Dermis blood vessel endothelial cell (primary cell): ENCODE data around the gene ARTN. TPM values are rescaled to one million over a fixed set of nuclear protein-coding genes. Genes with fewer than 3 reads are reported as not detected.
A peak's percentile ranks its signal among the peaks of the same experiment; 100 is the strongest.

Experiments used
- DNase-seq: peaks from one replicate; pipeline ENCODE4 v3.0.0; 2010
- total RNA-seq: library from RNA; depleted of rRNA; stranded (reverse); fragments of >200 nt; gene quantifications from 2 replicates; pipeline ENCODE4 v1.2.3, GENCODE V29; 2014

Gene ARTN
- total RNA-seq, 1 donor from 2014 or later, result not detected

DNA sequence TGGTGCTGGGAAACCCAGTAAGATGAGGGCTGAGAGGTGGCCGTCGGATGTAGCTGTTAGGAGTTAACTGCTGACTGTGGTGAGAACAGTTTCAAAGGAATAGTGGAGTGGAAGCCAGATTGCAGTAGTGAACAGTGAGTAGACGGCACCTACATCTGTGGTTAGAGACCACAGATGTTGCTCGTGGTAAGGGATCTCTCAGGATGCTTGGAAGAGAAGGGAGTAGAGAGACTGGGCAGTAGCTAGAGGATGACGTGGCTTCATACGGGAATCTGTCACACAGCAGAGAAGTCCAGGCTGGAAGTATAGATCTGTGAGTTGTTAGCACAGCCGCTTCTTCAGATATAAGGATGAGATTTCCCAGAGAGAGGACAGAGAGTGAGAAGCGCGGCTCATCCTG is 7.8 kb upstream of the ARTN start:
- no peak for DNase-seq

DNA sequence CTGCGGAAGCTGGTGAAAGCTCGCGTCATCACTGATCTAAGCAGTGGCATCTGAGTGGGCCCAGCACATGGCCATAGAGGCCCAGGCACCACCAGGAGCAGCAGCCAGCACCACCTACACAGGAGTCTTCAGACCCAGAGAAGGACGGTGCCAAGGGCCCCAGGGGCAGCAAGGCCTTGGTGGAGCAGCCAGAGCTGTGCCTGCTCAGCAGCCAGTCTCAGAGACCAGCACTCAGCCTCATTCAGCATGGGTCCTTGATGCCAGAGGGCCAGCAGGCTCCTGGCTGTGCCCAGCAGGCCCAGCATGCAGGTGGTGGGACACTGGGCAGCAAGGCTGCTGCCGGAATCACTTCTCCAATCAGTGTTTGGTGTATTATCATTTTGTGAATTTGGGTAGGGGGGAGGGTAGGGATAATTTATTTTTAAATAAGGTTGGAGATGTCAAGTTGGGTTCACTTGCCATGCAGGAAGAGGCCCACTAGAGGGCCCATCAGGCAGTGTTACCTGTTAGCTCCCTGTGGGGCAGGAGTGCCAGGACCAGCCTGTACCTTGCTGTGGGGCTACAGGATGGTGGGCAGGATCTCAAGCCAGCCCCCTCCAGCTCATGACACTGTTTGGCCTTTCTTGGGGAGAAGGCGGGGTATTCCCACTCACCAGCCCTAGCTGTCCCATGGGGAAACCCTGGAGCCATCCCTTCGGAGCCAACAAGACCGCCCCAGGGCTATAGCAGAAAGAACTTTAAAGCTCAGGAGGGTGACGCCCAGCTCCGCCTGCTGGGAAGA is 3.2 kb upstream of the ARTN start:
- DNase-seq, result peak; percentile 33

DNA sequence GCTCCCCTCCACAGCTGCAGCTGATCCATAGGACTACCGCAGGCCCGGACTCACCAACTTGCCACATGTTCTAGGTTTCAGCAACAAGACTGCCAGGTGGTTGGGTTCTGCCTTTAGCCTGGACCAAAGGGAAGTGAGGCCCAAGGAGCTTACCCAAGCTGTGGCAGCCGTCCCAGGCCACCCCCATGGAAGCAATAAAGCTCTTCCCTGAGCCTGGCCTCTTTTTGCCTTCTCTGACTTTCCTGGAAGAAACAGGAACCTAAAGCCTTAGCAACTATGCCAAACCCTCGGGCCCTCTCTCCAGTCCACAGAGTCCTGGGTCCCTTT is 2.7 kb upstream of the ARTN start:
- DNase-seq, result no peak

DNA sequence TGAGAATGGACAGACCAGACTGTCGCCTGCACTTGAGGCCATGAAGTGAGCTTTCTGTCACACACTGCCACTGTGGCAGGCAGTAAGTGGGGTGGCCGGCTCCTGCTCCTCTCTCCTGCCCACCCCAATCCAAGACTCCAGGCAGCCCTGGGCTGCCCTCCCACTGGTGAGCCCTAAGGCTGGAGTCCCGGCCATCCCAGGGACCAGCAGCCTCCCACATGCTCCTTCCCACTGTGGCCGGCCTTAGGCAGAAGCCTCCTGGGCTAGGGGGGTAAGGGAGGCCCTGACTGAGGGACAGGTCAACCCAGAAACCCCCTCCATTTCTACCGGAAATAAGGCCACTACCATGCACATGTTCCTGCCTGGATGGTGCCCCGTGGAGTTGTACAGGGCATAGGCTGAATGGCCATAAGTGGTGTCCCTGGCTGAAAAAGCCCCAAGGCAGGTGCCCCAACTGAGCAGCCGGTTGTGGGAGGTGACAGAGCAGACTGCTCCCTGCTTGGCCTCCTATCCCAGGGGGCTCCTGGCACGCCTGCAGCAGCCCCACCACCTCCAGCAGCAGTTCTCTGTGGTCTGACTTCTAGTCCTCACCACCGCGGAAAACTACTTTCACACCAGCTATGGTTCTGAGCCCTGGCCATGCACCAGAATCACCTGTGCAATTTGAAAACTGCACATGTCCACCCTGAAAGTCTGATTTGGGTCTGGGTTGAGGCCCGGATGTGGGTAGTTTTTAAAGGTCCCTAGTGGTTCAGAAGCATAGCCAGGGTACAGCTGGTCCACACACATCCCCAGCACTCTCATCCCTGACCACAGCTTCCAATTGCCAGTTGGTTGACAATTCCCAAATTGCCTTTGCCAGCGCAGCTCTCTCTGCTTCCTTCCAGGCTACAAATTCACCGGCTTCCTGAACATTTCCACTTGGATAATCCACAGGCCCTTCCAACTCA is 1.6 kb upstream of the ARTN start:
- DNase-seq, result no peak

DNA sequence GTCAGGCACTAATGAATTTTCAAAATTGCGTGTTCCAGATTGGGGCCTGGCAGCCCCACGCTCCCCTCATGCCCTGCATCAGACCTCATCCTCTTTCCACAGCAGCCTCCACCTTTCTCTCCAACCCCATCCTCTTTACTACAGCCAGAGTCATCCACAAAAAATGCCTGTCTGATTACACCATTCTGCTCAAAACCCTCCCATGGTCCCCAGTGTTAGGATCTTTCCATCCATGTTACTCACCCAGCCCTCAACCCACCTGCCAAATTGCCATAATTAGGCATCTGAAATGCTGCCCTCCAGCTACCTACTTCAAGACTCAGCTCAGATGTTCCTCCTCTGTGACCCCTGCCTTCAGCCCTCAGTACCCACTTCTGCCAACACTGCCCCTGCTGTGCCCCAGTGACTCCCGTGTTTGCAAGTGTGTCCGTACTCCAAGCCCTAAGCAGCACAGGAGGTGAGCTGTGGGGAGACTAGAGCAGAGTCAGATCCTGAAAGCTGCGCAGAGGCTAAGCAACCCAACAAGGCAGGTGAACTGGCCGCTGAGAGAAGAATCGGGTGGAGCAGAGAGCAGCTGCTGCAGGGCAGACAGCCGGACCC is 715 bp upstream of the ARTN start:
- DNase-seq, result no peak

DNA sequence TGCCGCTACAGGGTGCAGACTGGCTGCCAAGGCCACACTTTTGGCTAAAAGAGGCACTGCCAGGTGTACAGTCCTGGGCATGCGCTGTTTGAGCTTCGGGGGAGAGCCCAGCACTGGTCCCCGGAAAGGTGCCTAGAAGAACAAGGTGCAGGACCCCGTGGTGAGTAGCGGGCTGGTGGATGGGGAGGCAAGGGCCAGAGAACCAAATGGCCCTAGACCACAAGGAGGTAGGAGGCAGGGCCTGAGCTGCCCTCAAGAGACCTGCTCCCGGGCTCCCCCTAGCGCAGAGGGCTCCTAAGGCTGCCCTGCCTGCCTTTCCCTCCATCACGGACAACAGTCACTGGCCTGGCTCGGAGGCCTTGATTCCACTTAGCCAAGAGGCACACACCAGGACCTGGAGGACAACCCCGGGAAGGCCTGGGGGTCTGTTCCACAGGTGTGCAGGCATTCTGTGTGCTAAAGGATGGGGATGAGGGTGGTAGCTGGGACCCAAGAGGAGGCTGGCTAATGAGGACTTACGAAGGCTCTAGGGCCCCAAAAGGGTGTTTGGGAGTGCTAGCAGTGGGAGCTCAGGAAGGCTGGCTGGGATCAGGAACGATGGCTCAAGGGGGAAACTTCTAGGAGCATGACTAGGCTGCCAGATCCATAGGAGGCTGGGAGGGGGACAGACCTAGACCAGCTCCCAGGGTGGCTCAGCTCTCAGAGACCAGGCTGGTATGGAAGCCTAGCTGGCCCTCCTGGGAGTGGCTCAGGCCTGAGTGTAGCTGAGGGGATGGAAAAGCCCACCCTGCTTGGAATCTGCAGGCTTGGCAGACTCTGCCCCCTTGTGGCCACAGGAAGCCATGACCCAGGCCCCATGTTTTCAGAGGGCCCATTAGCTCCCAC is 742 bp downstream of the ARTN start:
- peak; percentile 71 for DNase-seq

DNA sequence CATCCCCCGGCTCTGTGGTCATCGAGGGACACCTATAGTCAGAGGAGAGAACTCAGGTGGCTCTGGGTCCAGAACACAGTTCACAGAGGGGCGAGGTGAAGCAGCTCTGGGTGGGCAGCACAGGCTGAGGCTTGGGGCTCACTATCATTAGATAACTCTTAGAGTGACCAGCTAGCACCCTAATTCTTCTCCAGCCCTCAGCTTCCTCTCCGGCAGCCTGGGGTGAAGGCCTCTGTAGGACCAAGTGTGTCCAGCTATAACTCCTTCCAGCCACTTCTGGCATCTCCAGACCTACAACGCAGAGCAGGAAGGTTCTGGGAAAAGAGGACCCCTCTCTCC is 1.4 kb downstream of the ARTN start:
- DNase-seq, result no peak

DNA sequence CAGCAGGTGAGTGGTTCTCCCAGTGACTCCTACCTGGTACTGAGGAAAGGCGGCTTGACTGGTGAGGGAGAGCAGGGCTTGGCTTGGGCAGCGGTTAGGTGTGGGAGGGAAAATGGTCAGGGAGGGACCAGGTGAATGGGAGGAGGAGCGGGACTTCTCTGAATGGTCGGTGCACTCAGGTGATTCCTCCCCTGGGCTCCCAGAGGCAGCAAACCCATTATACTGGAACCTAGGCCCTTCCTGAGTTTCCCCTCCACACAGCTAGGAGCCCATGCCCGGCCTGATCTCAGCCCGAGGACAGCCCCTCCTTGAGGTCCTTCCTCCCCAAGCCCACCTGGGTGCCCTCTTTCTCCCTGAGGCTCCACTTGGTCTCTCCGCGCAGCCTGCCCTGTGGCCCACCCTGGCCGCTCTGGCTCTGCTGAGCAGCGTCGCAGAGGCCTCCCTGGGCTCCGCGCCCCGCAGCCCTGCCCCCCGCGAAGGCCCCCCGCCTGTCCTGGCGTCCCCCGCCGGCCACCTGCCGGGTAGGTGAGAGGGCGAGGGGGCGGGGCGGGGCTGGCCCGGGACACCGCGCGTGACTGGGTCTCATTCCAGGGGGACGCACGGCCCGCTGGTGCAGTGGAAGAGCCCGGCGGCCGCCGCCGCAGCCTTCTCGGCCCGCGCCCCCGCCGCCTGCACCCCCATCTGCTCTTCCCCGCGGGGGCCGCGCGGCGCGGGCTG is 2.3 kb downstream of the ARTN start:
- DNase-seq, result no peak

DNA sequence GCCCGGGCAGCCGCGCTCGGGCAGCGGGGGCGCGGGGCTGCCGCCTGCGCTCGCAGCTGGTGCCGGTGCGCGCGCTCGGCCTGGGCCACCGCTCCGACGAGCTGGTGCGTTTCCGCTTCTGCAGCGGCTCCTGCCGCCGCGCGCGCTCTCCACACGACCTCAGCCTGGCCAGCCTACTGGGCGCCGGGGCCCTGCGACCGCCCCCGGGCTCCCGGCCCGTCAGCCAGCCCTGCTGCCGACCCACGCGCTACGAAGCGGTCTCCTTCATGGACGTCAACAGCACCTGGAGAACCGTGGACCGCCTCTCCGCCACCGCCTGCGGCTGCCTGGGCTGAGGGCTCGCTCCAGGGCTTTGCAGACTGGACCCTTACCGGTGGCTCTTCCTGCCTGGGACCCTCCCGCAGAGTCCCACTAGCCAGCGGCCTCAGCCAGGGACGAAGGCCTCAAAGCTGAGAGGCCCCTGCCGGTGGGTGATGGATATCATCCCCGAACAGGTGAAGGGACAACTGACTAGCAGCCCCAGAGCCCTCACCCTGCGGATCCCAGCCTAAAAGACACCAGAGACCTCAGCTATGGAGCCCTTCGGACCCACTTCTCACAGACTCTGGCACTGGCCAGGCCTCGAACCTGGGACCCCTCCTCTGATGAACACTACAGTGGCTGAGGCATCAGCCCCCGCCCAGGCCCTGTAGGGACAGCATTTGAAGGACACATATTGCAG is 3.0 kb downstream of the ARTN start:
- DNase-seq, result peak; percentile 56

DNA sequence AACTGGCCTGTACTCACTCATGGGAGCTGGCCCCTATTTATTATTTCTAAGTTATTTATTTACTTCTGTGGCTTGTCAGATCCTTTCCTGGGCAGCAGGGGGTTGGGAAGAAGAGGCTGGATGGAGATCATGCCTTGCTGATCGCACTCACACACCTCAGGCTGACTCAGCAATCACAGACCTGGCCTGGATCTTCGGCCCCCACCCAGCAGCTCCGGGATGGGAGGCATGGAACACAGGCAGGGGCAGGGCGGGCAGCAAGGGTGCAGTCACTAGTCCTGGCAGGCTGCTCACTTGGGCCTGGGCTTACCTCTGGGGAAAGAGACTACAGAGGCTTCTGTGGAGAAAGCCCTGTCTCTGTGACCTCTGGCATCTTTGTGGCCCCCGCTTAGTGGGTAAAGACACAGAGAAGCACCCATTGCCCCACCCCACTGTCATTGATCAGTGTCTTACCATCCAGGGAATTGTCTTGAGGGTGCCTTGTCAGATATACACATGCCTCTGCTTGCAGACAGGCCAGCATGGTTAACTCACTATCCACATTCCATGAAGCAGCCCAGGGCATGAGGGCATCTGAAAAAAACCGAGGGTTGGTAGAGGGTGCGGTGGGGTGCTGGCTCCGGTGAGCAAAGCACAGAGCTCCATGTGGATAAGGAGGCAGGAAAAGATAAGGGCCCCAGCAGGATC is 3.7 kb downstream of the ARTN start:
- DNase-seq, result no peak

DNA sequence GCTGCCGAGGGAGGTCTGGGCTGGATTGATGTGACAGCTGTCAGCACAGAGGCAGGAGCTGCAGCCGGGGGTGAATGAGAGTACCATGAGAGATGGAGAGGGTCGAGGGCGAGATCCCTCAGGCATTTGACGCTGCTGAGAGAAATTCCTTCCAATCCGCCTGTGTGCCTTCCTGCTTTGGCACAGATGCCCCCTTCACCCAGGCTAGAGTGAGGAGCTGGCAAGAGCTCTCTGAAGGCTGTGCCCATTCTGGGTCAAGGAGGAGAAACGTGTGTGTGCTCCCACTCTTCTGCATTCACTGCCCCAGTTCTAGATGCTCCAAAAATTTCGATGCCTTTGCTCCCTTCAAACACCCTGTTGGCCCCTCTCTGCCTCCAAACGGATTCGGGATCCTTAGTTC is 4.8 kb downstream of the ARTN start:
- no peak for DNase-seq

DNA sequence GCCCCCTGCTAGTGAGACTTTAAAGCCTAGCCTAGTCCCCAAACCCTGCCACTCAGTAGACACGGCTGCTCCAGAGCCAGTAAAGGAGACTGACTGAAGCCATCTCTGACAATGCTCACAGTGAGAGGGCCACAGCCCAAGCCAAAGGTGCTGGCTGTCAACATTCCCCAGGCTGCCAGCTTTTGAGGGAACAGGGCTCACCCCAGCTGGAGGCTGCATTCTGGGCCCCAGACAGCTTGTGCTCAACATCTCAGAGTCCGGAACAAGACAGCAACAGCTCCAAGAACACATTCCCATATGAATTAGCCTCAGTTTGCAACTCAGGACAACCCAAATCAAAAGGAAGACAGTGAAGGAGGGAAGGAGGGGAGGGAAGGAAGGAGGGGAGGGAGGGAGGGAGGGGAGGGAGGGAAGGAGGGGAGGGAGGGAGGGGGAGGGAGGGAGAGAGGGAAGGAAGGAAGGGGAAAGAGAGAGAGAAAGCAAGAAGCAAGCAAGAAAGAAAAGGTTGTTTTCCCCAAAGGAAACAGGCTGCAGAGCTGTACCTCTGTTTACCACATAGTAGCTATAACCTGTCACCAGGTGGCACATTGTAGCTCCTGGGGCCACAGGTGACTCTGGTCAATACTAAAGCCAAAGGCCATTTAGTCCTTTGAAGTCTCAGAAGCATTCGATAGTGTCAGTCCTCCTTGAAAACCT is 5.4 kb downstream of the ARTN start:
- no peak for DNase-seq

DNA sequence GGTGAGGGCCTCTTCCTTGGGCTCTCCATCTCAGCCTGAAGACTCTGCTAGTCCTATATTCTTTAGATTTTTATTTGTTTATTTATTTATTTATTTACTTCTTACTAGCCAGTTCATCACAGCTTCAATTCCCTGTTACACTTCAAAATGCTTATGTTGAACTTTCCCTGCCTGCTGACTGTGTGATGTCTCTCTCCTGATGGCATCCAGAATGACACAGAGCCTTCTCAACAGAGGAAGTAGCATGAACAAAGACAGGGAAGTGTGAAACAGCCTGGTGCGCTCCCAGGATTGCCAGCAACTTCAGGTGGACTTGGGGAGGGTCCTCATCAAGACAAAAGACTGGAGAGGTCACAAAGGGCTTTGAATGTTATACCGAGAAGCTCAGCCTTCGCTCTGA is 8.8 kb downstream of the ARTN start:
- no peak for DNase-seq

DNA sequence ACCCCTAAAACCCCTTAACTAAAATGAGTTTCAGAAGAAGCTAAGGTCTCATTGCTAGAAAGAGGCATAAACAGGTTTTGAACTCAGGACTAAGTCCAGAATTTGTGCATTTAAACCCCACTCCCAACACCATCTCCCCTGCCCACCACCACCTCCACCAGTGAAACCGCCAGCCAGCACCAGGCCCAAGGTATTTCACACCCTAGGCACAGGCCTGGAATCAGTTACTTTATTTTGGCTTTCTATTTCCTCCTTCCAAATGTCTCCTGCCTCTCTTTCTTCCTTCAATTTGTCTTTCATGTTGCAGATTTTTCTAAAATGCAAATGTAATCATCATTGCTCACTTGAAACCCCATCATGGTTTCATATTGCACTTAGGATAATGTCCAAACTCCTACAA is 11.3 kb downstream of the ARTN start:
- no peak for DNase-seq

DNA sequence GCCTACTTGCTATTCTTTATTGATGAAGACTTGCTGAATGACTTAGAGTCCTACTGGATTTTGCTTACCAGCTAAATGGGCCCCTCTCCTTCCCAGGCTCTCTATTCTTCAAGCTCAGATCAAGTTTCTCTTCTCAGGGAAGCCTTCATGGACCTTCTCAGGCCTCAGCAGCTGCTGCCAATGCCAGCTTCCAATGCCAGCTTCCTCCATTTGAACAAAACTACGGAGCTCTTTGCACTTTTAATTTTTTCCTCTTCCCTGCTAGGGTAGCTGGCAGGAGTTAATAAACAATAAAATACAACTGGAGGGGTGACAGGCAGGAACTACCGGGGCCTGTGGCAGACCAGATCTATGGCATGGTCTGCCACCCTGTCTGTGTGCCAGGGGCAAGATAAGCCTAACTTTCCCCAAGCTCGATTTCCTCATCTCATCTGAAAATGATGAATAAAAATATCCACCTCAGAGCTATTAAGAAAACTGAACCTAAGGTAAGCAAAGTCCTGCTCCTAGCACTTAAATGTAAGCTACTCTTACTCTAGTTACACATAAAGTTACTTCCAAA is 12.2 kb downstream of the ARTN start:
- no peak for DNase-seq

DNA sequence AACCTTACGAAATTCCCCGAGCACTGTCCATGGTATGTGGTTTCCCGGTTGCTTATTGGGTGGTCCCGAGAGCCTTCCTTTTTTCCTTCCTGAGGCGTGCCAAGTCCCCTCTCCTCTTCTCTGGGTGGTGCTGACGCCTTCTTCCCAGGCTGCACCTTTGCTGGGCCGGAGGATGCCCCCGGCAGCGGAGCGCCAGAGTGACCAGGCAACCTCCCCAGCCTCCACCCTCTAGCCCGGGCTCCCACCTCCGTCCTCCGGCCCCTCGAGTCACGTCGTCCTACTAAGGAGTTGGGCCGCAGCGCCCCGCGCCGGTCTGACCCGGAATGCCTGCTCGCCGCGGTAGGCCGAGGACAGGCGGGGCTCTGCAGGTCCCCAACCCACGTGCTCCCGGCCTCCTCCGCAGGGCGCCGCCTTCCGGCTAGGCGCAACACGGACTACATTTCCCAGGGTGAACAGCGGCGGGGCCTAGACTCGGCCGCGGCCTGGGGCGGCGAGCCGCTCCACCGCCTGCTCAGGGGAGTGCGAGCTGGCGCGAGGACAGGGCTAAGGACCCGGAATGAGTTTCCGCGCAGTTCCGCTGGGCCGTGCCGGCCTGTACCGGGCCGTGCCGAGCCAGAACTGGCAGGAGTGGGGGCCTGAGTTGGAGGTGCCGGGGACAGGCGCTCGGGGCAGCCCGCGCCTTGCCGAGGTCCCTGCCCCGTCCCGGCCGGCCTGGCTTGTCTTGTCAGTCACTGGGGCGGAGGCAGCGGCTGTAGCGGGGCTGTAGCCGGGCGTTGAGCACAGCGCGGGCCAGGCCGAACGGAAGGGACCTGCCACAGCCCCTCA is 12.8 kb downstream of the ARTN start, which contains the start of gene IPO13:
Gene IPO13, plus strand, starts transcription at position 715 of the 825 bp plus-strand sequence. CDS start 651 bp downstream, outside the sequence.
- peak; percentile 97 for DNase-seq

DNA sequence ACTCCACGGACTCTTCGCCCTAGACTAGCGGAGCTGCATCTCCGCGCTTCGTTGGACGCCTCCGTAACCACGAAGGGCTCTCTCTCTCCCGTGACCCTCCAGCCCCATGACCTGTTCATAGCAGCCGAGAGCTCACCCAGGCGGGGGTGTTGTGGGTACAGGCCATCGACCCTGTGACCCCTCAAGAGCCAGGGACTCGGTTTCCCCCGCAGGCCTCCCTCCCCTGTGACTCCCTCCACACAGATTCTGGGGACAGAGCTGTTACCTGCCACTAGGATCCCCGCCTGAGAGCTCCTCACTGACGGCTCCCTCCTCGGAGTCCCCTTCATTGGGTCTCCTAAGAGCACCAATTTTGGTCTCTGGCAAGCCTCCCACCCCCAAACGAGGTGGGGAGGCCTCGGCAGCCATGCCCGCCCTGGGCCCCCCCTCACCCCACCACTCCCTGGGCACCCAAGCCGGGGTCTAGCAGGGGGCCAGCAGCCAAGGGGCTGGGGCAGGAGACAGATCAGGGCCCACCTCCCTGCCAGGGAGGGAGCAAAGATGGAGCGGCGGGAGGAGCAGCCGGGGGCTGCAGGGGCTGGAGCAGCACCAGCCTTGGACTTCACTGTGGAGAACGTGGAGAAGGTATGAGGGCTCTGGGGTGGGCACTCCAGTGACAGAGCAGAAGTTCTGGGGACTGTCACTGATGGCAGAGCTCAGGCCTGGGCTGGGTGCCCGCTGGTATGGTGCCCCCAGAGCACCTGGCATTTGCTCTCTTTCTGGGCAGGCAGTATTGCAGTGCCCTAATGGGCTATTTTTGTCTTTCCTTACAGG is 13.7 kb downstream of the ARTN start:
- DNase-seq, result no peak
